ENCODE measurements around the gene TNXB.
"Not testable (repeated sequence)": the region's sequence is repeated elsewhere in the genome, so short reads cannot be mapped to it uniquely, and the experiment has no call there.

Gene TNXB, protein sequence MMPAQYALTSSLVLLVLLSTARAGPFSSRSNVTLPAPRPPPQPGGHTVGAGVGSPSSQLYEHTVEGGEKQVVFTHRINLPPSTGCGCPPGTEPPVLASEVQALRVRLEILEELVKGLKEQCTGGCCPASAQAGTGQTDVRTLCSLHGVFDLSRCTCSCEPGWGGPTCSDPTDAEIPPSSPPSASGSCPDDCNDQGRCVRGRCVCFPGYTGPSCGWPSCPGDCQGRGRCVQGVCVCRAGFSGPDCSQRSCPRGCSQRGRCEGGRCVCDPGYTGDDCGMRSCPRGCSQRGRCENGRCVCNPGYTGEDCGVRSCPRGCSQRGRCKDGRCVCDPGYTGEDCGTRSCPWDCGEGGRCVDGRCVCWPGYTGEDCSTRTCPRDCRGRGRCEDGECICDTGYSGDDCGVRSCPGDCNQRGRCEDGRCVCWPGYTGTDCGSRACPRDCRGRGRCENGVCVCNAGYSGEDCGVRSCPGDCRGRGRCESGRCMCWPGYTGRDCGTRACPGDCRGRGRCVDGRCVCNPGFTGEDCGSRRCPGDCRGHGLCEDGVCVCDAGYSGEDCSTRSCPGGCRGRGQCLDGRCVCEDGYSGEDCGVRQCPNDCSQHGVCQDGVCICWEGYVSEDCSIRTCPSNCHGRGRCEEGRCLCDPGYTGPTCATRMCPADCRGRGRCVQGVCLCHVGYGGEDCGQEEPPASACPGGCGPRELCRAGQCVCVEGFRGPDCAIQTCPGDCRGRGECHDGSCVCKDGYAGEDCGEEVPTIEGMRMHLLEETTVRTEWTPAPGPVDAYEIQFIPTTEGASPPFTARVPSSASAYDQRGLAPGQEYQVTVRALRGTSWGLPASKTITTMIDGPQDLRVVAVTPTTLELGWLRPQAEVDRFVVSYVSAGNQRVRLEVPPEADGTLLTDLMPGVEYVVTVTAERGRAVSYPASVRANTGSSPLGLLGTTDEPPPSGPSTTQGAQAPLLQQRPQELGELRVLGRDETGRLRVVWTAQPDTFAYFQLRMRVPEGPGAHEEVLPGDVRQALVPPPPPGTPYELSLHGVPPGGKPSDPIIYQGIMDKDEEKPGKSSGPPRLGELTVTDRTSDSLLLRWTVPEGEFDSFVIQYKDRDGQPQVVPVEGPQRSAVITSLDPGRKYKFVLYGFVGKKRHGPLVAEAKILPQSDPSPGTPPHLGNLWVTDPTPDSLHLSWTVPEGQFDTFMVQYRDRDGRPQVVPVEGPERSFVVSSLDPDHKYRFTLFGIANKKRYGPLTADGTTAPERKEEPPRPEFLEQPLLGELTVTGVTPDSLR (N-terminal part only)

DNA sequence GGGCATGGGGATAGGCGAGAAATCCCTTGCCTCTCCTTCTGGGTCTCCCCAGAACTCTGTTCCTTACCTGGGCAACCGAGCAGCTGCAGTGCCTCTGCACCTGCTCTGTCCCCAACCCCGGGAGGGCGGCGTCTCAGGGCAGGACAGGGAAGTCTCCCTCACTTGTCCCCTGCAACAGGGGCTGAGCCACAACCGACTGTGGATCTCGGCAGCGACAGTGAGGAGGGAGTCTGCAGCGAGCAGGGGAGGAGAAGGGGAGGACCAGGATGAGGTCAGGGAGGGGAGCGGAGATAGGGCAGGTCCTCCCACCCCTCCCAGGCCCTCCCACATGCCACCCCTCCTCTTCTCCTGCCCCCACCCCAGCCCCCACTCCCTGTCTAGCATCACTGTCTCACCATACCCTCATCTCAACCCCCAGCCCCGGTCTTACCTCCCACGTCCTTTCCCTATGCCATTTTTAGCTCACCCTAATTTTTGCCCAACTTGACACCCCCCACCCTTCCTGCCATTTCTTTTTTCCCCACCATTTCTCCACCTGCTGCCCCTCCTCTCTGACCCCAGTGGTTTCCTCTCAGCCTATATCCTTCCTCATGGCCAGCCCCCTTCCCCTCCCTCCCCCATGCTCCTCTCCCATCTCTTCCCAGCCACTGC lies at the start of gene TNXB:
TNXB (minus strand) TSS at position 225 of the 651 bp plus-strand sequence. CDS start 11,140 bp downstream, outside the sequence.
- DNase-seq = no peak

DNA sequence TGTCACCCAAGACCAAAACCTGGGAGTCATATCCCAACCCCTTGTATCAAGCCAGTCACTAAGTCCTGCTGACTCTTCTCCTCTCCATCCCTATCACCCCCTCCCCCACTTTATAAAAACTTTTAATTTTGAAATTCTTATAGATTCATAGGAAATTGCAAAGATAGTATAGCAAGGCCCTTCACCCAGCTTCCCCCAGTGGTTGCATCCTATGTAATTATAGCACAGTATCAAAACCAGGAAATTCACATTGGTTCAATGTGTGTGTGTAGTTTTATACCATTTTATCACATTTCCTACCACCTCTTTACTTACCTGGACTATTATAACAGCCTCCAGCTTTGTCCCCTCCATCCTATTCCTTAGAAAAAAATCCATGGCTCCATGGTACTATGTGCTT lies 48.9 kb upstream of the TNXB start:
- no peak for DNase-seq

DNA sequence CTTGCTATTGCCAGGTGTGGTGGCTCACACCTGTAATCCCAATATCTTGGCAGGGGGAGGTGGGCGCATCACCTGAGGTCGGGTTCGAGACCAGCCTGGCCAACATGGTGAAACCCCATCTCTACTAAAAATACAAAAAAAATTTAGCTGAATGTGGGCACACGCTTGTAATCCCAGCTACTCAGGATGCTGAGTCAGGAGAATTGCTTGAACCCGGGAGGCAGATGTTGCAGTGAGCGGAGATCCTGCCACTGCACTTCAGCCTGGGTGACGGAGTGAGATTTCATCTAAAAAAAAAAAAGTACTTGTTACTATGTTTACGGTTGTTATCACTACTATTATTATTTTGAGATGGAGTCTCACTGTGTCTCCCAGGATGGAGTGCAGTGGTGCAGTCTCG lies 47.8 kb upstream of the TNXB start:
- no peak for DNase-seq

DNA sequence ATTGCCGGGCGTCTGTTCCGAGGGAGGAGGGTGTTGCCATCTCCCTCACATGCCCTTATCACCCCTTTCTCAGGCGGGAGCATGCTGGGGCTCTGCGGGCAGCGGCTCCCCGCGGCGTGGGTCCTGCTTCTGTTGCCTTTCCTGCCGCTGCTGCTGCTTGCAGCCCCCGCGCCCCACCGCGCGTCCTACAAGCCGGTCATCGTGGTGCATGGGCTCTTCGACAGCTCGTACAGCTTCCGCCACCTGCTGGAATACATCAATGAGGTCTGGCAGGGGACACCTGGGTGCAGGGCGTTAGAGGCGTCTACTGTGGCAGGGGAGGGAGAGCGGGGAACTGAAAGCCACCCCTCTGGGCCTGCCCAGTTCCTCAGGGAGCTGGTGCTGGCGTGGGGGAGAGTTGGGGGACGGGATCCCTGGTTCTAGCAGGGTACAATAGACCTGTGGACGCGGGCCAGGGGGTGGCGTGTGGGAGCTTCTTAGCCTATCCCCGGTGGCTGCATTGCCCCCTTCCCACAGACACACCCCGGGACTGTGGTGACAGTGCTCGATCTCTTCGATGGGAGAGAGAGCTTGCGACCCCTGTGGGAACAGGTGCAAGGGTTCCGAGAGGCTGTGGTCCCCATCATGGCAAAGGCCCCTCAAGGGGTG lies 45.5 kb upstream of the TNXB start:
- peak; percentile 79 for DNase-seq

DNA sequence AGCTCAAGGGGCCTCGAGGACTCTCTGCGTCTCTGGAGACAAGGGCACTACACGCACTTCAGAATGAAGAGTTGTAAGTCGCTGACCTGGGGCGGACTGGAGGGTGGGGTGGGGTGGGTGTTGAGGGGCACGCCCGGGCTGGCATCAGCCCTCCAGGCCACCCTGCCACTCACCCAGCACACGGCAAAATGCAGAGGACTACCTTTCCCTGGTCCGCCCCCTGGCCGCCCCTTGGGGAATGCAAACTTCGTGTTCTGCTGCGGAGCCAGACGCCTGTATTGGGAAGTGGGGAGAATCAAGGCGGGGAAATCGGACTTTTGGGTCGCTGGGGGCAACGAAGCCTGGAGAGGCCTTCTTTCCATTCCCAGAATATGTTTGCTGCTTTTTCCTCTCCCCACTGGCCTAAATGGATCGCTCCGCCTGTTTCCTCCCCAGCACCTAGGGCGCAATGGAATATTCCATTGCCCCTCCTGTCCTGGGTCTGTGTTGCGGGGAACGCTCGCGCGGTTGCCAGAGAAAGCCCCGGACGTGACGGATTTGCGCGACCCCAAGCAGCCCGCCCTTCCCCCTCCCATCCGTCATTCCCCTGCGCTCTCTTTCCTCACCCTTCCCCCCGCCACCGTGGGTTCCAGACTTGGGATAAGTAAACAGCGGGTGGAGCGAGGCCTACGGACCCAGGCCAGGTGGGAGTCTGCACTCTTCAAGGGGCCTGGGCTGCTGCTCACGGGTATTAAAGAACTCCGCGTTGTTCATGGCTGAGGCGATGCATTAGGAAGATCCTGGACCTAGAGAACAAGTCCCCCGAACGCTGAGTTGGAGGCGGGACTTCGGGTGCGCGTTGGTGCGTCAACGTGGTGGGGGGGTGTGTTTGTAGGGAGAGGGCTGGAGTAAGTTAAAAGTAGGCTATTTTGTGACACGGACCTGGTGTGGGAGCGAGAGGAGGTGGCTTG lies 44.7 kb upstream of the TNXB start, which contains the start of gene PPT2:
PPT2 (plus strand) TSS at position 578 of the 950 bp plus-strand sequence. CDS start 454 bp downstream, outside the sequence.
- DNase-seq = peak; percentile 84

DNA sequence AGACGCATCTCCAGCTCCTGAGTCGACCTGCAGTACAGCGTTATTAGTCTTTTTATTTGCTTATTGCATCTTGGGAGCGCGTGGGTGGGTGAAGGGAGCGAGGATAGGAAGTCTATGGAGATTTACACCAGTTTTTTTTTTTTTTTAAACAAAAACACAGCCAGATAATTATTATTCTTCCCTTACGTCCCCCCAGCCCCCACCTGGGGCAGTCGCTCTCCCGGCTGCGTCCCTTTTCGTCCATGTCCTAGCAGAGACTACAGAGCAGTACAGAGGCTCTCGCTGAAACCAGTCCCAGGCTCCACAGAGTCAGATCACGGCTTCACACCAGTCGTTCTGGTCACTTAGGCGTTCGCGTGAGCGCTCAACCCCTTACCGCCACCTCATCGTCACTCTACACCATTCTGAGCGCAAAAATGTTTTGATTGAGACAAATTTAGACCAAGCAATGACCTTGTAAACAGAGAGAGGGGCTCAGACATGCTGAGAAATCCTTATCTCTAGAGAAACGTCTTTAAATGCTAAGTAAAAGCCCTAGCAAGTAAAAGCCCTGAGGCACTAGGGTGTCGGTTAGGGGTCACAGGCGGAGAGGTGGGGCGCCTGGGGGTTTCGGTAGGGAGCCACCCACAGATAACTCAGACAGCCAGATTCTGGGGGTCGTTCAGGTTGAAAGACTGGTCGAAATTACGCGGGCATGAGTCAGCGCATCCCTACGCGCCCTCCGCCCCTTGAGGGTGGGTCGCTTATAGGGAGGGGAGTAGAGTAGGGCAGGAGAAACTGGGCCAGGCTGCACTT lies 43.8 kb upstream of the TNXB start:
- no peak for DNase-seq

DNA sequence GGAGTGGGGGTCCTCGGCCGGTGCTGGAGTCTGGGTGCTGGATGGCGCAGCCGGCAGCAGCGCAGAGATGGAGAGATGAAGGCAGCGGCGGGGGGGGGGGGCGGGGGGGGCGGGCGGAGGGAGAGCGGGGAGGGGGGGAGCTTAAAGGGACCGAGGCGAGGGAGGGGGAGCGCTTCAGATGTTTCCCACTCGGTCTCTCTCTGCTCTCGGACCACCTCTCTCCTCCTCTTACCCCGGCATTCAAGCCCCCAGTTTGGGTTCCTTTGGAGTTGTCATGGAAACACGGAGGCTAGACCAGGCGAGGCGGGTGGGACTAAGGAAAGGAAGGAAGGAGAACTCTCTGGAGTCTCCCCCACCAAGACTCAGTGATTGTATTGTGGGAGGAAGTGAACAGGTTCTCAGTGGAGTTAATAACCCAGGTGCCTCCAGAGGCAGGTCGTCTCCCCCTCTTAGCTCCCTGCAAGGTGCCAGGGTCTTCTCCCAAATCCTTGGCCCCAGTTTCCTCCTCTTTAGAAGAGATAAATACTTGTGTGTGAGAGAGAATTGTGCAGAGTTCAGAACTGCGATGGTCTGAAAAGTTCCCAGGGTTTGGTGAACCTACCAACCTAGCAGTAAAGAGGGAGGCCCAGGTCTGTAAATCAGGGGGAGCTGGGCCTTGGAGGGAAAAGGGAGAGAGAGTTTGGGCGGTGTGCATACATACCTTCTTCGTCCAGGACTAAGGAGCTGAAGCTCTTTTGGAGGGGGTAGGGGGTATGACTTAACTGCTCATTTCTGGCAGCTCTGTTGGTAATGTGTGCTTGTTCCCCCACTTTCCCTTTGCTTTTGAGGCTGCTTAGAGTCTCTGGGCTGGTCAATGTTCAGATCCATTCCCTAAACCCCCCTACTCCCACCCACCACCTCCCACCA lies 43.0 kb upstream of the TNXB start, which contains the start of gene PRRT1:
PRRT1 (minus strand) TSS at position 77 of the 906 bp plus-strand sequence. CDS start 112 bp downstream, outside the sequence.
- no peak for DNase-seq

DNA sequence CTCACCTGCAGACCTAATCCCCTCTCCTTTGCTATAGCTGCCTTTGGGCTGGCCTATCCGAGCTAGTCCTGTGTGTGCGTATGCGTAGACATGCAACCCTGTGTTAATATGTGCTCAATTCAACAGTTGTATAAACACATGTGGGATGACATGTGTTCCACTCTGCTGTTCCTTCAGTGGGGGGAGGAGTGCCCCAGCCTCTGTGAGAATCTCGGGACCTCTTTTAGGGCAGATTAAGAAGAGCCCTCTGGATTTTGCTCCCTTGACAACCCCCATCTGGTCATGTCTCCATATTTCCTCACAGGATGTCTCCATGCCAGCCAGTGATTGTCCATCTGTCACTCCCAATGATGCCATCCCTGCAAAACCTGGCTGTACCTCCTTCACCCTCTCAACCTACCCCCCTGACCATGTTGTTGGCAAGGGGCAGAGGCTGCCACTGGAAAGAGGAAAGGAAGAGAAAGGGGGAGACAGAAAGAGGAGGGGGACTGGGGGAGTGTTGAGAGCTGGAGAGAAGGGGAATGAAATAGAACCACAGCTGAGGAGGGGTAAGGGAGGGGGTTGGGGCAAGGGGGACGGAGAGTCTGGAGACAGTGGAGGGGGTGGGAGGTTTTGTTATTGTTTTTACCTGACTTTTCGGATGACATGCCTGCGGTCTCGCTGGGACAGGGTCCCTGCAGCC lies 42.2 kb upstream of the TNXB start:
- no peak for DNase-seq

DNA sequence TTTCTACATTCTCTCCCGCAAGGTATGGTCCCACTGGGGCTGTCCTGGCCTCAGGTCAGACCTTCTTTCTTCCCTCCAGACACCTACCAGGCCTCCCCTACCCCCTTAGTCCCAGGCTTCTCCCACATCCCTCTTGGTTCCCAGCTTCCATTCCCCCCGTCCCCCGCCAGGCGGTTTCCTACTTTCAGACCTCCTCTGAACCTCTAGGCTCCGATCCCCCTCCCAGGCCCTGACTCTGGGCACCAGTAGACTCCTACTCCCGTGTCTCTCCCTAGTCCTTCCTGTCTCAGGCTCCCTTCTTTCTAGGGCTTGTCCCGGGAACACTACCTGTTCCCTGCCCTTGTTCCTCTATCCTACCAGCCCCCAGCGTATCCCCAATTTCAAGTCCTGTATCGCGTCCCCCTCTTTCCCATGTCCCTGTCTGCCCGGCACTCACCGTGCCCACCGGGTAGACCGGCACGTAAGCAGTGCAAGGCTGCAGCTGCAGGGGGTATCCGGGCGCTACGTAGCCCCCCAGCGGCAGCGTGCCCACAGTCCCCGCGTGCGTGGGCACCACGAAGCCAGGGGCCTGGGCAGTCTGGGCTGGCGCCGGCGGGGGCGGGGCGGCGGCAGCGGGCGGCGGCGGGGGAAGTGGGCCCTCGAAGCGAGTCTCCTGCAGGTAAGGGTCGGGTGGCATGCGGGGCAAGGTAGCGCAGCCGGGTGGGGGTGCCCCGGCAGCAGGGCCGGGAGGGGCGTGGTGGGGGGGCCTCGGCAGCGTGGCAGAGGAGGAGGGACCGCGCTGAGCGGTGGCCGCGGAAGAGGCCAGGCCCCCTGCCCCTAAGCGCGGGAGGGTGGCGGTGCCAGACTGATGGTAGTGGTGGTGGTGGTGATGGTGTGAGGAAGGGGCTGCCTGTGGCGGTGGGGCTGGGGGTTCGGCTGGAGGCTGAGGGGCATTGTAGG lies 41.1 kb upstream of the TNXB start:
- DNase-seq = no peak

DNA sequence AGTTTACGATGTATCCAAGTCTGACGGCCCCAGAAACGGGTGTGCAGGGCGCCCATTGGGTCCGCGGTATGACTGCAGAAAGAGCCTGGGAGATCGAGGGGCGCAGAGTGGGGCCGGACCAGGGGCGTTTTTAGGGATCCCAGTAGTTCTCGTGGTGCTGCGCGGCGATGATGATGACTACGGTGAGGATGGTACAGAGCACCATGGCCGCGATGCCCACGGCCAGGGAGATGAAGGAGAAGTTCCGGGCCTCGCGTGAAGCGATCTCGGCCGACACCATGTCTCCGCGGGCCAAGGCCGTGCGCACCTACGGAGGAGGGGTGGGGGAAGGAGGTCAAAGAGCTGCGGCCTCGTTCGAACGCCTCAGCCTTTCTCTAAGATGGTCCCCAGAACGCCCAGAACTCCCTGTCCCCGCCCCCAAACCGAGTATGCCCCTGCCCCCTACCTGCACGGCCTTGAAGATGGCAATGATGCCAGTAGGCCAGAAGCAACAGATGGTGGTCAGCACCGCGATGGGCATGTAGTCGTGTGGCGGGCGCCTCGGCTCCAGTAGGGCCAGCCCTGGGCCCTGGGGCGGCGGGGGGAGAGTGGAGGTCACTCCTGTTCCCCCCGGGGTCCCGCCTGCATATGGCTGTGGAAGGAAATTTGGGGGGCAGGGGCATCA lies 40.1 kb upstream of the TNXB start:
- DNase-seq = no peak

DNA sequence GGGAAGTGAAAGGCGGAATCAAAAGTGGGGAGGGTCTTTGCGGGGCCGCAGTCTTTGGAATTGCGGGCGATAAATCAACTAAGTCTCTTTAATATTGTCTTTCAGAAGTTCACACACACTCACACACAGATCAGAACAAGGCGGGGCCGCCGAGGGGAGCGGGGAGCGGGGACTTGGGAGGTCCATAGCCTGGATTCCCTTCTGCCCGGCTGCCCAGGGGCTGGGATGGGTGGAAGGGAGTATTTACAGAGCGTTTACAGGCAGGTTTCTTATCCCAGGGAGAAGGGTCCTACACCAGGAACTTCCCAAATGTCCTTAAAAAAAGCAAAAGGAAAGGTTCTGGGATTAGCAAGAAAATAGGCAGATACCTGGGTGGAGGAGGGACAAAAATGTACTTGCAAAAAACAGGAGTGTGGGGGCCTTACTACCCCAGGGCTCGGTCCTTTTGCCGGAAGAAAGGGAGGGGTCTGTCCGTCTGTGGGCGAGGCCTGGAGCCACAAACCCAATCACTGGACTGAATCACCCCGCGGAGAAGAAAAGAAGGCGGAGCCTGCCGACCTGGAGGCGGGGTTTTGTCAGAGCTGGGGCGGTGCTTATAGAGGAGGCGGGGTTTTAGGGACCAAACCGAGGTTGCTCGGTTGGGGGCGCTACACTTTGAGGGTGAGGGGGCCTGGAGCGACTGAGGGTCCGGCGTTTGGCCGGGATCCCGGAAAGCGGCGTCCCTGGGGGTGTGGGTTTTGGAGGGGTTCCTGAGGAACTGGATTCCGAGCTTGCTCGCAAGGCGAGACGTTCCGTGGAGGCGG lies 39.4 kb upstream of the TNXB start:
- DNase-seq = peak; percentile 80

DNA sequence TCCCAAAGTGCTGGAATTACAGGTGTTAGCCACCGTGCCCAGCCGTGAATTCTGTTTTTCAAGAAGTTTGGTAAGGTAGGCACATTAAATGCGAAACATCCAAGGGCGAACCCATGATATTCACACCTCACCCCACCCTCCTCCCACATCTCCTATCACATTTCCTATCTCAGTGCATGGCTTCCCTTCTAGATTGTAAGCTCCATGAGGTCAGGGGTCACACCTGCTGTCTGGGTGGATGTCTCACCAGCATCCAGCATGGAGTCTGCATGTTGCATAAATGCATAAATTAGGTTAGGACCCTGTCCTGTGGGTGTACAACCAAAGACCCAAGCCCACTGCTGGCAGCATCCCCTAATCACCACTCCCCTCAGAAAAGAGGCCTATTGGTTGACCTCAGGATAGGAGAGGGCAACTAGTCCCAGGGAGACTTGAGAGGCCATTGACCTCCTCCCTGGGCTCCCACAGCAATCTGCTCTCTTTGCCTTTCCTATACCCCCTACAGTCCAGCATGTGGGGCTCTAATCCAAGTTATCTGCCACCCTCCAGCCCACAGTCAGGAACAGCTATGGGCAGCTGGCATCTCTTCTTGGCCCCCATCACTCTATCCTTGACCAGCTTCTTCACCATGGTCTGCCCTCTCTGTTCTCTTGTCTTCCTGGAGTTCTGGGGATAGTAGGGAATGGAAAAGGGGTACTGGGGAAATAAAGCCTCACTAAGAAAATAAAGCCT lies 38.4 kb upstream of the TNXB start:
- DNase-seq = peak; percentile 14

DNA sequence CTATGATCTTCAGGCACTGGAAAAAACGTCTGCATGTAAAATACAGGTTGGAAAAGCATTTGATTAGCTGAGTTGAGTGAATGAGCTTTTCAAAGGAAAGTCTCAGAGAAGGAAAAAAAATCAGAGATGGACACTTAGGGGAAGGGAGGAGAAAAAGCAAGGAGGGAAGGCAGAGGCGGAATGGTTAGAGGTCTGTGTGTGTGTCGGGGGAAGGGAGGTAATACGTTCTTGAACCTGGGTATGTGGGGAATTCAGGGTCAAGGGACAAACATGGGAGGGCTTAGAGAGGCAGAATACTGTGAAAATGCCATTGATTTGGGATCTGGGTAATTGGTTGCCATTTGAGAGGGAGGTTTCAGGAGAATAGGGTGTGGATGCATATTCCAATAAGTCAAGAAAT lies 37.5 kb upstream of the TNXB start:
- no peak for DNase-seq

DNA sequence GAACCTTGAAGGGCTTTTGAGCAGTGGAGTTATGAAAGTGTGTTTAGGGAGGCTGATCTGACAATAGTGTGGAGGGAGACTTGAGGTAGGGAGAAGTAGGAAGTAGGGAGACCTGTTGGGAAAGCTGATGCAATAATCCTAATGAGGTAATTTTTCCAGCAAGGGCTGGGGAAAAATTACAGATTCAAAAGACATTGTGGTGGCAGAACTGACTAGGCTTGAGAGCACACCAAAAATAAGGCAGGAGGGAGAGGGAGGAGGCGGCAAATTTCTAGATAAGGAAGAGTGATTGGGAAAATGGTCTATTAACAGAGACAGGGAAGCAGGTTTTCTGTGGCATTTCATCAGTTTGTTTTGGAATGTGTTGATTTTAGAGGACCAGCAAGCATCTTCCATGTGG lies 37.1 kb upstream of the TNXB start:
- no peak for DNase-seq

DNA sequence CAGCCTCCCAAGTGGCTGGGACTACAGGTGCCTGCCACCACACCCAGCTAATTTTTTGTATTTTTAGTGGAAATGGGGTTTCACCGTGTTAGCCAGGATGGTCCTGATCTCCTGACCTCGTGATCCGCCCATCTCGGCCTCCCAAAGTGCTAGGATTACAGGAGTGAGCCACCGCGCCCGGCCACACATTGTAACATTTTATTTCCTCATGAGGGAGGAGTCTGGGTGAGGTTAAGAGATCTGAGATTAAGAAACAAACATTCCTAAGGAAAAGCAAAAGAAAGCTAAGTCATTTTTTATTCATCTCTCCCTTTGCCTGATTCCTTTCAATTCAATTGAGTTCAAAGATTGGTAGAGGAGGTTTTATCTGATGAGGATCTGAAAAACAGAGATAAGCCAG lies 35.1 kb upstream of the TNXB start:
- not testable (repeated sequence) for DNase-seq
